NOMO-1 treated with DMSO at 0.1 percent for 48 hours (cell line): ENCODE data around the gene CLN6.
A peak's percentile ranks its signal among the peaks of the same experiment; 100 is the strongest.

ENCODE experiments used
- DNase-seq: peaks from one replicate; lab custom pipeline; 2025; ENCODE audit not compliant: unreplicated experiment; lab: John Stamatoyannopoulos, UW

Gene CLN6

DNA sequence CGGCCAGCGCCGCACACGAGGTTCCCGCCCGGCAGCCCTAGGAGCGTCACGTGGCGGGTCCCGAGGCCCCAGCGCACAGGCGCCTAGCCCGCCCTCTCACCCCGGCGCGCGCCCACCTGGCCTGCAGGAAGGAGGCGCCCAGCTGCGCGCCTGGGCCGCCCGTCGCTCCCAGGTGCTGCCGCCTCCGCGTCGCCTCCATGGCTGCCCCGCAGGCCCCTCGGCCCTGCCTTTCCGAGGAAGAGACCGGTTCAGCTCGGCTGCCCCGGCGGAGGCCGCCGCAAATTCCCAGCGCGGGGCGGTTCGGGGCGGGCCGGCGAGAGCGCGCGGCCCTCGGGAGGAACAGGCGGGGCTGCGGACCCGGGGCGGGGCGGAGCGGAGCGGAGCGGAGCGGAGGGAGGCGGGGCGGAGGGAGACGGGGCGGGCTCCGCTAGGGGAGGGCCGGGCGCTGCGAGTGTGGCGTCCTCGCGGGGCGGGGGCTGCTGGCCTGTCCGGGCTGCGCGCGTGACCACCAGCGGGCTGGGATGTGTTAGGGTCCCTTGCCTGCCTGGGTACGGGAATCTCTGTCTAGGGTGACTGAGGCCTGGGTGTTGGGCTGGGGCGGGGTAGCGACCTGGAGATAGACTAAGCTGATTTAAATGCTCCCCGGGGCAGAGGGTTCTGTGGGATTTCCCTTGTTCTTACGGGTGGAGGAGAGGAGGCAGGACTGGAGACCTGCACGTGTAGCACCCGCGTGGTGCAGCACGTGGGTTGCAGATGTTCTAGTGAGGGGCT lies at the start of gene CLN6:
Gene CLN6 (minus strand): TSS at position 343 of the 771 bp plus-strand sequence. CDS start 144 bp downstream, at position 199.
- DNase-seq: peak; percentile 69

DNA sequence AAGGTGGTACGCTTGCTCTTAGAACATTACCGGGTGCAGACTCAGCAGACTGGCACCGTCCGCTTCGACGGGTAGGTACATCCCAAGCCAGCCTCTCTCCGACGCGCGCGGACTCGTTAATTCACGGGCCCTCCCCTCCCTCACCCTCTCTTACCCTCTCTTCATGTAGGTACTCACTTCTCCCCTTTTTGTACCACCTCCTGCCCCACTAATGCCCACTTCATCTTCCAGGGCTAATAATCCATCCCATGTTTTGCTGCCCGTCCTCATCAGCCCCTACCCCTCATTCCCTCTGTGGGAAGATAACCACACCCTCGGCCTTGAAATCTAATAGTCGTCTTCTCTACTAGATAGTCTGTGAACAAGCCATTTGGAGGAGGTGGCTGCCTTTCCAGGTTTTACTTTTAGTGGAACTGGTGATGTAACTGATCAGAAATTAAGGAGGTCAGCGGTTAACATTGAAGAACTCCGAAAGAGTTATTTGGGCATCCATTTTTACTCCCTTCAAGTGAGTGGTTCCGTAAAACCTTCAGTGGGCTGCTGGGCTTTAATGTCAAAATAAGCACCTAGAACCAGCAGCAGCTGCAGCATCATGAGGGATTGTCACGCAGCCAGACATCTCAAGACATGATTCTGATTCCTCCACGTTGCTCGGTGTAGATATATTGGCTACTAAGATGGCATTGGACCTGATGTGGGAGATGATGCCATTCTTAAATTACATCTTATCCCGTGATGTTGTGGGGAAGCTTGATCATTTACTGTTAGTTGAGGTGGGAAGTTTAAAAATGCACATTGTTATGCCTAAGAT lies 49.3 kb upstream of the CLN6 start:
- no peak for DNase-seq

DNA sequence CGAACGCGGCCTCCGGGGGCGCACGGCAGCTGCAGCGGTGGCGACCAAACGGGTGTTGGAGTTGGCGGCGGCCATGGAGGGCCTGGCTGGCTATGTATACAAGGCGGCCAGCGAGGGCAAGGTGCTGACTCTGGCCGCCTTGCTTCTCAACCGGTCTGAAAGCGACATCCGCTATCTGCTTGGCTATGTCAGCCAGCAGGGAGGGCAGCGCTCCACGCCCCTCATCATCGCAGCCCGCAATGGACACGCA lies 48.7 kb upstream of the CLN6 start:
- no peak for DNase-seq

DNA sequence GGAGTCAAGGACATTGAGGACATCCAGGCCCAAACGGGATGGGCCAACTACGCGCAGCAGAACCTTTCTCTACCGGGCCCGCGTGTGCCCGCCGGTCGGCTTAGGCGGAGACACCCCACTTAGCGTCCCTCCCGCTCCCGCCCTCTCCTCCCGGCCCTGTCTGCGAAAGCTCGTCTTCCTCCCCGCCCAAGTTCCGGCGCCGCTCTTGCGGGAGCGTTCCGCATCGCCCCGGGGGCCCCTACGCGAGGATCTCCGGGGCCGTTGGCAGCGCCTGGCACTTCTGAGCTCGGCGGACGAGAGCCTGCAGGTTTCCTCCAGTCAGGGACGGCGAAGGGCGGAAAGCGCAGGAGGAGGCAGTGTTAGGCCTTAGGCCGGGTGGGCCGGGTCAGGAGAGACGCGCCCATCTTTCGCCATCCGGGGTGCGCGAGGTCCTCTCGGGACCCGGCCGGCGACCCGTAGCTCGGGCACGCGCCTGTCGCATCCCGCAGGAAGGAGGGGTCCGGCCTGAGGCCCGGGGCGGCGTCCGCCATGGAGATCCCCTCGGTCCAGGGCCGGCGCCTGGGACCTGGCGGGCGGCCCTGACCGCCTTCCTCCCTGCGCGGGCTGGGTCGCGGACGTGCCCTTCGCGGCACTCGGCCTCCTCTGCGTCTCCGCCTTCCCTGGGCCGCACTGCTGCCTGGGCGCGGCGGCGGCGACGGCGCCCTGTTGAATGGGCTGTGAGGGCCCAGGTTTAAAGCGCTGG lies 48.2 kb upstream of the CLN6 start, which contains the start of gene FEM1B:
Gene FEM1B (plus strand): TSS at position 143 of the 742 bp plus-strand sequence. CDS start 673 bp downstream, outside the sequence.
- DNase-seq: peak; percentile 86

DNA sequence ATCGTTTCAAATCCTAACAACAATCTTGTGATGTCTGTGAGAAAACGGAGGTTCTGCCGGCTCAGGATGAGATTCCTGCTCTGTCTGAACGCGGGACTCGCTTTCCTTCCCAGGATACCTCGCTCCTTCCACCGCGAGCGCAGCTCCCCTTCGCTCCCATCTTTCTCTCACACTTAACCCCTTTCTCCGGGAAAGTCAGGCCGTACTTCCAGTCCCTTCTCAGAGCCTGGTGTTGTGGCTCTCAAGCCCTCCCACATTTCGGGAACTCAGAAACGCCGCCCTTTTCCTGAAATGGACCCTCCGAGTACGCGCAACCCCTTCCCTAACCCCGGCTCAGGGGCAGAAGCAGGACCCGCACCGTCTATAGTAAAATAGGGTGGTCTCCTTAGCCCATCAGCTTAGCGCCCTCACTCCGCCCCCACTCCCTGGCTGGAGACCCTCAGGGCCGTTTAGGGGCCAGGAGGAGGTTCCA lies 47.6 kb upstream of the CLN6 start:
- no peak for DNase-seq

DNA sequence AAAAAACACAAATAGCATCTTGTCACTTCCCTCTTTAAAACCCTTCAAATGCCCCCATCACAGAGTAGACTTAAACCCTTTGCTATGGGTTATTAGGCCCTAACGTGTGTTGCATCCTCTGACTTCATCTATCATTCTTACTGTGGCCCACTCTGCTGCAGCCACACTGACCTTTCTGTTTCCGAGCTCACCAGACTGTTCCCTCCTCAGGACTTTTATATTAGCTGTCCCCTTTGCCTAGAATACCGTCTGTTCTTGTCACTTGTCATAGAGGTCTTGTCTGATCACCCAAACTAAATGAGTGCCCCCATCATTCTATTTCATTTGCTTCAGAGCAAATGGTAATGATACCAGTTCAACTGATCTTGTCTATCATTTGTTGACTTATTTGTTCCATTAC lies 47.1 kb upstream of the CLN6 start:
- DNase-seq: no peak

DNA sequence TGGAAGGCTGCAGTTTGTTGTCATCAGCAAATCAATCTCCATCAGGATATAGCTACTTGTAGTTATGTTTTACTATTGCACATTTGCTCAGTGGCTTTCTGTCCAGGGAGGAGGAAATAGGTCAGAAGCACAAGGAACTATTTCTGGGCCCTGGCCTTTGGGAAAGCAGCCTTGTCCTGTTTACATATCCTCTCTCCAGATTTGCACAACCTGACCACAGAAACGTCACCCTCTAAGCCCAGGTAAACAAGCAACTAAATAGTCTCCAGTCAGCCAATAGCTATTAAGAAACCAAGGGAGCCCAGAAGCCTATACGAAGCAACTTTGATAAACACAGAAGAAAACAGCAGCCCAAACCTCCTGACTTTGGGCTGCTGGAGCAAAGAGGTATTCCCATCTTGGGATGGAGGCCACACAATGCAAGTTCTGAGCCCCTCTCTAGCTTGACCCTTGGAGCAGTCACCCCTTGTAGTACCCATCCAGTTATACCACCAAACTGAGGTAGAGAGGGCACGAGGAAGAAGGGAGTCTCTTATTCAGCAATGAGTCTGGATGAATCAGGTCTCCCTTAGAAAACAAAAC lies 45.7 kb upstream of the CLN6 start:
- no peak for DNase-seq

DNA sequence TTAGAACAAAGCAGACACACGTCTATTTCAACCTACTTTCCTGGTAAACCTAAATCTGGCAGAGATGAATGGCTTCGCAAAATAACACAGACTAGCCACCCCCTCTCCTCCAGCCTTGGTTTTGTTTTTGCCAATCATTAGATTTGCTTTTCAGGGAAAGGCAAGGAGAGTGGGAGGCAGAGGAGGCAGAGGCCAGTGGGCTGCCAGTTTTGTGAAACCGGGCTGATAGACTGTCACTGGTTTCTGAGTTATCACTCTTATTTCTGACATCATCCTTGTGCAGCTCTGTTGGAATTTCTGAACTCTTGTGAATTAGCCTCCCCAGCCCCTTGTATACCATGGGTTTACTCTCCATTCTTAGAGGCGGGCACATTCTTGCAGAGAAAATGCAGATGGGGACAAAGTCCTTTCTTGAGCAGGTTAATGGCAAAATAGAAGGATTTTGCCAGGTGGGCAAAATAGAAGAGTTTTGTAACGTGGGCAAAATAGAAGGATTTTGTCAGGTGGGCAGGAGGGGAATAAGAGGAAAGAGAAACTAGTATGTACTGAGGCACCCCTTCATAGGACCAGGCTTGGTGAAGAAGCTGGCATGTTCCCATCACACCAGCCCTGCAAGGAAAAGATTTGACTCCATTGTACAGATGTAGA lies 44.8 kb upstream of the CLN6 start:
- no peak for DNase-seq

DNA sequence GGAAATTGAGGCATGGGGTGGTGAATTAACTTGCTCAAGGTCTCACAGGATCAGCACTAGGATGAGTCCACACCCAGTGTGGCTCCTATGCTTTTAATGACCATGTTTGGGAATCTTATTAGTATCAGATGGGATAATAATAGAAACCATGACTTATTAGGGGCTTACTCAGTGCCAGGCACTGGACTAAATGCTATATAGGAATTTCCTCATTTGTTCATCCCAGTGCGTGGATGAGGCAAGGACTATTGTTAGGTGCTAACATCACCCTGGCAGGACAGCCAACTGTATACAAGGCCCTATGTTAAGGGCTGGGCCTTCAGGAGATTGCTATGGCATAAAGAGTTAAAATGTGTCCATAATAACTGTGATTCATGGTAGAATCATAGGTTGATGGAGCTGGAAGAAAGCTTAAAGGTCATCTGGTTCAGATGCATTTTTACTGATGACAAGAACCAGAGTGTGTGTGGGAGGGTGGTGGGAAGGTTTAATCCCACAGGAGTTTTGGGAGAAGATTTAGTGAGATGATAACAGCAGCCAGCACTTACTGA lies 43.3 kb upstream of the CLN6 start:
- DNase-seq: no peak

DNA sequence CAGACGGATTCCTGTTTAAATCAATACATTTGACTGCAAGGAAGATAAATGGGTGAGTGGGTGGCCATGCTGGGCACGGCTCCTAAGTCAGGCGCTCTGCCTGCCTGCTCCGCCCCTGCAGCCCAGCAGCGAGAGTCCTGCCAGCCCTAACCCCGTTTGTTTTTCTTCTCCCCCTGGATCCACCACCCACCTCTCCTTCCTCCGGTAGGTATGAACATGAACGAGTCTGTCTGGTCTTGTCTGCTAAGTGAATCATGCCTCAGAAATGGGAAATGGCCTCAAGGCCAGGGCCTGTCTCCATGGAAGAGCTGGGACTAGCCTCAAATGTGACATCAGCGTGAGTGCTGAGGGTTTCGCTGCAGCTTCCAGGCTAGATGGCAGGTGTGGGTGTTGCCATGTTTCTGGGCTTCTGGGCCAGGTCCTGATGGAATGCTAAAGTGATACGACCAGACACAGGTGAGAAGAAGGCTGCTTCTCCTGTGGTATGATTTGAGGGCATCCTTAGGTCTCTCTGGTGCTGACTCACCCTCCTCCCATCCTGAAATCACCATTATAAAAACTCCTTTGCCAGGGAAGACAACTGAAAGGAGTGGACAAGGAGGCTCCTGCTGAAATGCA lies 42.4 kb upstream of the CLN6 start:
- DNase-seq: no peak

DNA sequence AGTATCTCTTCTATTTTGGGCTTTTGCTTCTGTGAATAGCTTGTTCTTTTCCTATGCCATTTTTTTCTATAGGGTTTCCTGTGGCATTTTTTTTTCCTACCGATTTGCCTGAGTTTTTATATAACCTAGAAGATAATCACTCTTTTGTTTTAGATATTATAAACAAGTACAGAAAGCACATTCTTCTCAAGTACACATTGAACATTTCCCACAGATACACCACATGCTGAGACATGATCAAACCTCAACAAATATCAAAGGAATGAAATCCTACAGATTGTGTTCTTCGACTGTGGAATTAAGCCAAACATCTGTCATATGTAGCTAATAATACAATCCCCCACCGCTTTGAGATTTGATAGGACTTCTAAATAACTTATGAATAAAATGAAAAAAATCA lies 38.9 kb upstream of the CLN6 start:
- DNase-seq: no peak

DNA sequence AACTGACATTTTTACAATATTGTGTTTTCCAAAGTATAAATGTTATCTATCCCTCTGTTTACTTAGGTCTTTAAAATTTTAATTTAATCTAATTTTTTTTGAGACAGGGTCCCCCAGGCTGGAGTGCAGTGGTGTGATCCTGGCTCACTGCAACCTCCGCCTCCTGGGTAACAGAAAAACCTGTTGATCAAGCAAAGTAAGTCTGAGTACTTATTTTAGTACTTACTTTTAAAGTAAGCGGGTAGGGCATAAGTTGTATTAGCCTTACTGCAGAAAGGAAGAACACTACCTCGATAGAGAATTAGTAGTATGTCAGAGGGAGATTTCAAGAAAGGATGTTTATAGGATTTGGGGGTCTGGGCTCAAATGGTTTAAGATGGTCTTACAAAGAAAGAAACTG lies 36.1 kb upstream of the CLN6 start:
- DNase-seq: no peak

DNA sequence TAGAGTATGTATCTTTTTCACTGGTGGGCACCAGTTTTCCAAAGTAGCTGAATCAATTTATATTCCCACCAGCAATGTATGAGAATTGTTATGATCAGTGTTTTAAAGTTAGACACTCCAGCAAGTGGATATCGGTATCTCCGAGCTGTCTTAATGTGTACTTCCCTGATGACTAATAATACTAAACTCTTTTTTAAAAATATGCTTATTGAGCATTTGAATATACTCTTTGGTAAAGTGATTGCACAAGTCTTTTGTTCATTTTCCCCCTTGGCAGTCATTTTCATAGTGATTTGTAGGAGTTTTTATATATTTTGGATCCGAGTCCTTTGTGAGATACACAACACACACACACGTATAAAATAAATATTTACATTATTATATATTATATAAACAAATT lies 35.6 kb upstream of the CLN6 start:
- no peak for DNase-seq

DNA sequence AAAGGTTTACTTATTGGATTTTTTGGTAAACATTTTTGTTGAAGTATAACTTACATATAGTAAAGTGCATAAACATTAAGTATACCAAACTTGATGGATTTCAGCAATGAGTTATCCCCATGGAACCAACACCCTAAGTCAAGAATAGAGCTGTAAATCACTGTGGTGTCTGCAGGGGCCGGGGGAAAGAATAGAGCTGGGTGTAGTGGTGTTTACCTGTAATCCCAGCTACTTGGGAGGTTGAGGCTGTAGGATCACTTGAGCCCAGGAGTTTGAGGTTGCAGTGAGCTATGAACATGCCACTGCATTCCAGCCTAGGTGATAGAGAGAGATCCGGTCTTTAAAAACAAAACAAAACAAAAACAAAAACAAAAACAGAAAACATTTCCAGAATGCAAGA lies 34.8 kb upstream of the CLN6 start:
- no peak for DNase-seq

DNA sequence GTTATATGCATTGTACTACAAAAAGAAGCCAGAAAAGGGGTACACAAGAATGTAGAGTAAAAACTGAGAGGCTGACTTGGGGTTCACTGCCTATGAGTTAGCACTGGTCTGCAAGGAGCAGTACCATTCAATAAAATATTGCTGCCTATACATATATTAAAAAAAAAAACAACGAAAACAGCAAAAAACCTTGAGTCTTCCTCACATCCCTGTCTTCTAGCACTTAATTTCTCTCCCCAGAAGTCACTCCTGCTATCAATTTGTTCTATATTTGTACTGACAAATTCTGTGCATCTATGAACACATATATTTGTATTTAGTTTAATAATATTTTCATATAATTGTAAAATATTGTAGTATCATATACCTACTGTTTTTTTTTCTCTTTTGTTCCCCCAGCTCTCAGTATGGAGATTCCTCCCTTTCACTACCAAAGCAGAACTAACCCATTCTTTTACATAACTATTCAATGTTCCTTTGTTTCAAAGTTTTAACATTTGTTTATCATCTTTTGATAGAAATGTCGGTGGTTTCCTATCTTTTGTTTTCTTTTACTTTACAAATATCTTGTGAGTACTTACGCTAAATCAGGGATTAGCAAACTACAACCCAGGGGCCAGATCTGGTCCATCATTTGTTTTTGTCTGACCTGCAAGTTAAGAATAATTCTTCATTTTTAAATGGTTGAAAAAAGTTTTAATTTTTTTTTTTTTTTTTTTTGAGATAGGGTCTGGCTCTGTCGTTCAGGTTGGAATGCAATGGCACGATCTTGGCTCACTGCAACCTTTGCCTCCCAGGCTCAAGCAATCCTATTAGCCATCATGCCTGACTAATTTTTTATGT lies 33.2 kb upstream of the CLN6 start:
- DNase-seq: no peak

DNA sequence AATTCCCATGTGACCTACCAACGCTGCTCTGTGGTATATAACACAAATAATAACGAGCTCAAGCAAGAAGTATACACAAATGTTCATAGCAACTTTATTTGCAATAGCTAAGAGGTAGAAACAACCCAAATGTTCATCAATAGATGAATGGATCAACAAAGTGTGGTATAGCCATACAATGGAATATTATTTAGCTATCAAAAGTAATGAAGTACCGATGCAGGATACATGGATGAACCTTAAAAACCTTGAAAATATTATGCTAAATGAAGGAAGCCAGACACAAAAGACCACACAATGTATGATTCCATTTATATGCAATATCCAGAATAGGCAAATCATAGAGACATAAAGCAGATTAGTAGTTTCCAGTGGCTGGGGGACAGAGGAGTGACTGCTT lies 32.5 kb upstream of the CLN6 start:
- no peak for DNase-seq

DNA sequence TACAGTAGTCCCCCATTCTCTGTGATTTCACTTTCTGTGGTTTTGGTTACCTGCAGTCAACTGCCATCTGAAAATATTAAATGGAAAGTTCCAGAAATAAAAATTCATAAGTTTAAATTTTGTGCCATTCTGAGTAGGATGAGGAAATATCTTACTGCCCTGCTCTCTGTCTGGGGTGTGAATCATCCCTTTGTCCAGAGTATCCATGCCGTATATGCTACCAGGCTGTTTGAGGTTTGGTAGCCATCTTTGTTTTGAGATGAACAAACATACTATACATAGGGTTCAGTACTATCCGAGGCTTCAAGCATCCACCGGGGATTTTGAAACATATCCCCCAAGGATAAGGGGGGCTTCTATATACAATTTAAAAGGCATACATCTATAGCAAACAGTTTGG lies 31.7 kb upstream of the CLN6 start:
- no peak for DNase-seq

DNA sequence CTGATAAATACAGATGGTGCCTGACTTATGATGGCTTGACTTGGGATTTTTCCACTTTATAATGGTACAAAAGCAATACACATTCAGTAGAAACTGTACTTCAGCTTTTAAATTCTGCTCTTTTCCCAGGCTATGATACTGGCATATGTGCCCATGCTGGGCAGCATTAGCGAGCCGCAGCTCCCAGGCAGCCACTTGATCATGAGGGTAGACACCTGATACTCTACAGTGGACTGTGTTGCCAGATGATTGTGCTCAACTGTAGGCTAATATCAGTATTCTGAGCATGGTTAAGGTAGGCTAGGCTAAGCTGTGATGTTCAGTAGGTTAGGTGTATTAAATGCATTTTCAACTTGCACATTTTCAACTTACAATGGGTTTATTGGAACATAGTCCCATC lies 30.4 kb upstream of the CLN6 start:
- no peak for DNase-seq

DNA sequence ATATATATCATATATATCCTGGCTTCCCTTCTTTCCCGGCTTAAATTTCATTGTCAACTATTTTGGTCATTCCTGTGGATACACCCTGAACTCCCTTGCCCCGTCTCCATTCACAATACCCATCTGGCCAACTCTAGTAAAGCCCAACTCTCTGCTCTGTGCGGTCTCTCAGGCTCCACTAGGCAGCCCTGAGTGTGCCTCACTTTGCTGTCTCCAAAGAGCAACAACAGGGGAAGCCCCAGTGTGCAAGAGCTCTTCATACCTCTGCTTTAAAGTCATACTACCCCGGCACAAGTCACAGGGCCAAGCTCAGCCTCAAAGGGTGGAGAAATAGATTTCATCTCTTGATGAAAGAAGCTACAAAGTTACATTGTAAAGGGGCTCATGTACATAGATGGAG lies 29.2 kb upstream of the CLN6 start:
- DNase-seq: no peak
